Measurements from ENCODE around the gene TRIM61.

TRIM61 gene

DNA sequence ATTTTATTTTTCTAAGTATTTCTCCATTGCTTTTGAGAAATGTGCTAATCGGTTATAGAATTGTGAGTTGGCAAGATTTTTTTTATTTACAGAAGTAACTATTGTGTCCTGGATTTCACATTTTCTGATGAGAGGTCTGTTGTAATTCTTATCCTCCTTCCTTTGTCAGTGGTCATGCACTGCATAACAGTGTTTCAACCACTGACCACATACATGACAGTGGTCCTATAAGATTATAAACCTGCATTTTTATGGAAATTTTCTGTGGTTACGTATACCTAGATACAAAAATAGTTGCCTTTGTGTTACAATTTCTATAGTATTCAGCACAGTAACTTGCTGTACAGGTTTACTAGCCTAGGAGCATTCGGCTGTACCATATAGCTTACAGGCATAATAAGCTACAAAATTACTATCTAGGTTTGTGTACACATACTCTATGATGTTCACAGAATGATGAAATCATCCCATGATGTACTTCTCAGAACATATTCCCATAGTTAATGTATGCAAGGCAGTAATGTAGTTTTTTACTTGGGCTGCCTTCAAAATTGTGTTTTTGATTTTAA, 52.7 kb downstream of the TRIM61 start:
- no peak for TF ChIP-seq EZH2 (IDR thresholded peaks at IDR 0.05; ENCODE audit: borderline replicate concordance, low read depth, low read length, severe bottlenecking)
- TF ChIP-seq, protein P1, sequence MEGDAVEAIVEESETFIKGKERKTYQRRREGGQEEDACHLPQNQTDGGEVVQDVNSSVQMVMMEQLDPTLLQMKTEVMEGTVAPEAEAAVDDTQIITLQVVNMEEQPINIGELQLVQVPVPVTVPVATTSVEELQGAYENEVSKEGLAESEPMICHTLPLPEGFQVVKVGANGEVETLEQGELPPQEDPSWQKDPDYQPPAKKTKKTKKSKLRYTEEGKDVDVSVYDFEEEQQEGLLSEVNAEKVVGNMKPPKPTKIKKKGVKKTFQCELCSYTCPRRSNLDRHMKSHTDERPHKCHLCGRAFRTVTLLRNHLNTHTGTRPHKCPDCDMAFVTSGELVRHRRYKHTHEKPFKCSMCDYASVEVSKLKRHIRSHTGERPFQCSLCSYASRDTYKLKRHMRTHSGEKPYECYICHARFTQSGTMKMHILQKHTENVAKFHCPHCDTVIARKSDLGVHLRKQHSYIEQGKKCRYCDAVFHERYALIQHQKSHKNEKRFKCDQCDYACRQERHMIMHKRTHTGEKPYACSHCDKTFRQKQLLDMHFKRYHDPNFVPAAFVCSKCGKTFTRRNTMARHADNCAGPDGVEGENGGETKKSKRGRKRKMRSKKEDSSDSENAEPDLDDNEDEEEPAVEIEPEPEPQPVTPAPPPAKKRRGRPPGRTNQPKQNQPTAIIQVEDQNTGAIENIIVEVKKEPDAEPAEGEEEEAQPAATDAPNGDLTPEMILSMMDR (IDR thresholded peaks at IDR 0.05; ENCODE audit: borderline replicate concordance, extremely low read depth, low read length, poor library complexity, severe bottlenecking): no peak
- Histone ChIP-seq H3K27ac (ENCODE audit: low read length) (no peak overlapping the region), H3K4me1 (ENCODE audit: insufficient read depth, low read length) (no peaks in the 10 kb centered on the region), H3K79me2 (ENCODE audit: insufficient read depth, low read length) (no peaks in the 10 kb centered on the region), H3K36me3 (ENCODE audit: insufficient read depth, low read length) (no peaks in the 10 kb centered on the region), H3K9ac (ENCODE audit: low read depth, low read length) (no peak overlapping the region), H3K4me3 (ENCODE audit: low read depth in 1 of 2, low read length in 2 of 2) (no peak overlapping the region), H4K20me1 (ENCODE audit: insufficient read depth, low read length) (no peaks in the 10 kb centered on the region), H3K4me2 (ENCODE audit: insufficient read depth, low read length) (no peak overlapping the region), H3K9me3 (ENCODE audit: insufficient read depth, low read length, severe bottlenecking) (no peaks in the 10 kb centered on the region), H2AFZ (ENCODE audit: low read depth, low read length) (no peak overlapping the region), H3K27me3 (ENCODE audit: insufficient read depth, low read length, poor library complexity) (no peaks in the 10 kb centered on the region)
- ATAC-seq (ENCODE audit: insufficient read depth, low read depth) (no peak), DNase-seq (no peak)

DNA sequence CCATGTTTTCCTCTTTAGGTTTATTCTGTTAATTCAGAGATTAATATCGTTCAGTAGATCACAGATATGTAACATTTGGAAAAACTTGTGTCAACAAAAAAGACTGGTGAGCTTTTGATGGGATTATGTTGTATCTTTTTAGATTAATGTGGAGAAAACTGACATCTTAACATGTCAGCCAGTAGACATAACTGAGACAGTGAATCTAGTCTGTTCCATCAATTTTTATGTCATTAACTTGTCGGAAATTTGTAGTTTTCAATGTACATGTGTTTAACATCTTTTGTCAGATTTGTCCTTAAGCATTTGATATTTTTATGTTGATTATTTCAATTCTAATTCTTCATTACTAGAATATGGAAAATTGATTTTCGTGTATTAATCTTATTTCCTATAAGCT, 58.5 kb downstream of the TRIM61 start:
- Histone ChIP-seq H3K4me1 (ENCODE audit: insufficient read depth, low read length) (no peaks in the 10 kb centered on the region), H3K27me3 (ENCODE audit: insufficient read depth, low read length, poor library complexity) (no peaks in the 10 kb centered on the region), H3K9ac (ENCODE audit: low read depth, low read length) (no peak overlapping the region), H3K4me2 (ENCODE audit: insufficient read depth, low read length) (no peak overlapping the region), H4K20me1 (ENCODE audit: insufficient read depth, low read length) (no peaks in the 10 kb centered on the region), H3K79me2 (ENCODE audit: insufficient read depth, low read length) (no peaks in the 10 kb centered on the region), H2AFZ (ENCODE audit: low read depth, low read length) (no peak overlapping the region), H3K36me3 (ENCODE audit: insufficient read depth, low read length) (no peaks in the 10 kb centered on the region), H3K9me3 (ENCODE audit: insufficient read depth, low read length, severe bottlenecking) (no peaks in the 10 kb centered on the region), H3K4me3 (ENCODE audit: low read depth in 1 of 2, low read length in 2 of 2) (no peak overlapping the region), H3K27ac (ENCODE audit: low read length) (no peak overlapping the region)
- no peak for ATAC-seq (ENCODE audit: insufficient read depth, low read depth)
- TF ChIP-seq, protein P1 (IDR thresholded peaks at IDR 0.05; ENCODE audit: borderline replicate concordance, extremely low read depth, low read length, poor library complexity, severe bottlenecking): no peak
- no peak for TF ChIP-seq EZH2 (IDR thresholded peaks at IDR 0.05; ENCODE audit: borderline replicate concordance, low read depth, low read length, severe bottlenecking)
- DNase-seq: no peak
